NCI-H2081 (cell line): ENCODE measurements around the gene SLU7.

ENCODE experiments used
- DNase-seq, 2 experiments: peaks; one replicate each; lab custom pipeline; 2025; lab: John Stamatoyannopoulos, UW

SLU7 gene

DNA sequence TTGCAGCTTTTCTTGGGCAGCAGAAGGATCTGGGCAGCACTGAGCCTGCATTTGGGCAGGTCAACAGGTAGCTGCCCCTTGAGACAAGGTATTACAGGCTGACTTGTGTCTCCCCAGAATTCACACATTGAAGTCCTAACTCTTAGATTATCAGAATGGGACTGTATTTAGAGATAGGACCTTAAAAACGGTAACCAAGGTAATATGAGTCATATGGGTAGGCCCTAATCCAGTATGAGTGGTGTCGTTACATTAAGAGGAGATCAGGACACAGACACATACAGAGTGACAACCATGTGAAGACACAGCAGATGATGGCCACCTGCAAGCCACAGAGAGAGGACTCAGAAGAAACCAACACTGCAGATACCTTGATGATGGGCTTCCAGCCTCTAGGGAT lies 51.6 kb downstream of the SLU7 start:
- no peak for DNase-seq

- DNase-seq = no peak
Observed at GRCh38 chr5:160366230-160366629, 52.7 kb downstream of the SLU7 start.

DNA sequence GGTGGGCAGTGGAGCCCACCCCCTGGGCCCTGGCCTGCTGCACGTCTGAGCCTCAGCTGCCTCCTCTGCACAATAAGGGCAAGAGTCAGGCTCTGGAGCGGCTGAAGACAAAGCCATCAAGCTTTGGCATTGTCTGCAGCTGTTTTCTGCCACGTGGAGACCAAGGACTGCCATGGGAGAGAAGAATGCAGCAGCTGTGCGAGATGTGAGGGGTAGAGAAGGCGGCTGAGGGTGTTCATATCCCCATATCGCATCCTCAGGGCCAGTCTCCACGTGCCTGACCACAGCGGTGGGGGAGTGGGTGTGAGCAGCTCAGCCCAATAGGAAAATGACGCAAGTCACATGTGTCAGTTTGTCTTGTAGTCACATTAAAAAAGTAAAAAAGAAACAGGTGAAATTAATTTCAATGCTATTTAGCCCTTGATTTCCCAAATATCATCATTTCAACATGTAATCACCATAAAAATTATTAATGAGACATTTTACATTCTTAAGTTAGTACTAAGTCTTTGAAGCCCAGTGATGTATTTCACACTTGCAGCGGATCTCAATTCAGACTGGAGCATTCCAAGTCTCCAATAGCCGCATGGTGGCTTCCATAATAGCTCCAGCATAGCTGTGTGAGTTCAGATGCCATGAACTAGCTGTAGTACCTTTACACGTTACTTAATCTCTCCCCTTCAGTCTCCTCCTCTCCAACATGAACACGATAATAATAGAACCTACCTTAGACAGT lies 55.1 kb downstream of the SLU7 start:
- DNase-seq = no peak

DNA sequence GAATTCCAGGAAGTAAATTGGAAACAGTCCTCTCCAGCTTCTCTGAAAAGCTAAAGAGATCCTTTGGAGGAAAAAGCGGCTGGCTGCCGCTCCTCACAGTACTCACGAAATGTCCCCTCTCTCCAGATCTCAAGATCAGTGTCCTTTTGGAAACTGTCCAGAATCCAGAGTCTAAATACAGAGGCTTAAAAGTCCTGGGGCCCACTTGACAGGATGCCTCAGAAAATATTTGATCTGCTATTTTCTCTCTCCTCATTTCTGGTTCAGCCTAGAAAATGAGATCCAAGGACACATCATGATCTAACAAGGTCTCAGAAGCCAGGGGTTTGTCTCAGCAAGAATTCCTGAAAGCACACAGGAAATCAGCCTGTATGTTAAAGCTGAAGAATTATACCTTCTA lies 55.7 kb downstream of the SLU7 start:
- DNase-seq = no peak

DNA sequence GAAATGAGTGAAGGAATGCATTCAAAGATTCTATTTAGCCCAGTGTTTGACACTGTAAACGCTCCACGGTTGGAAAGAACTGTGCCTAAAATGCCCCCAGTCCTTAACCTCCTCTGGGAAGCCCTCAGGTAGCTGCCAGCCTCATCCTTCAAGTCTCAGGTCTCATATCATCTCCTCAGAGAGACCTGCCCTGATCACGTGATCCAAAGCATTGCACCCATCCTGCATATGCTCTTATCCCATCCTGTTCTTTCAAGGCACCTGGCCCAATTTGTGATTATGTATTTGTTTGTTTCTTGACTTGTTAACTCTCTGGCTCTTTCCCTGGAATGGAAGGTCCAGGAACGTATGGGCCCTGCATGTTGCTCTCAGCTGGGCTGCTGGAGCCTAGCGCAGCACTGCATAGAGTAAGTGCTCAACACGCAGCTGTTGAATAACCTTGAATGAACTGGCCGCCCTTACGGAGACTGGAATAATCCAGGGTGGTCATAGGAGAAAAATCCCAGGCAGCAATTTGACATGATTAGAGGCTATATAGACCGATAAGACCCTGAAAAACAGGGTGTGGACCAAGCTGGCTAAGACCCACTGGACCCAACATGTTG lies 57.2 kb downstream of the SLU7 start:
- DNase-seq = no peak

- no peak for DNase-seq
Observed at GRCh38 chr5:160360310-160360709, 58.6 kb downstream of the SLU7 start.

GRCh38 chr5:160359816-160360215 lies 59.1 kb downstream of the SLU7 start:
- DNase-seq = no peak

- no peak for DNase-seq
Observed at GRCh38 chr5:160359242-160359641, 59.6 kb downstream of the SLU7 start.

- DNase-seq = no peak
Observed at GRCh38 chr5:160357861-160358411, 60.9 kb downstream of the SLU7 start.

DNA sequence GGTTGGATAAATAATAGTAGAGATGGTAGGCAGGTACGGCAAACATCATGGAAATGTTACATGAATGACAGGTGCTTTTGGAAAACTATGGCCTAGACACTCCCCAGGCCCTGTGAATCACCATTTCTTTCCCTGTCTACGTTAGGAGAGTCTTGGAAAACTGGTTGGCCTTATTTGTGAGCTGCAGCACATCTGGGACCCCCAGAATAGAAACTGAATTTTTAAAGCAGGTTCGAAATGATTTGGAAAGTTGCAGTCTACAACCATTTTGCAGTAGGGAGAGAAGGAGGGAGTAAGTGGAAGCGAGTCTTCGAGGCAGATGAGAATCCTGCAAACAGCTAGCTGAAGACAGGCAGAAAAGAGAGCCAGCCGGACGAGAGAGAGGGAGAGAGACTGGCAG lies 61.5 kb downstream of the SLU7 start:
- DNase-seq = no peak

GRCh38 chr5:160356550-160357347 lies 62.1 kb downstream of the SLU7 start:
- no peak for DNase-seq

DNA sequence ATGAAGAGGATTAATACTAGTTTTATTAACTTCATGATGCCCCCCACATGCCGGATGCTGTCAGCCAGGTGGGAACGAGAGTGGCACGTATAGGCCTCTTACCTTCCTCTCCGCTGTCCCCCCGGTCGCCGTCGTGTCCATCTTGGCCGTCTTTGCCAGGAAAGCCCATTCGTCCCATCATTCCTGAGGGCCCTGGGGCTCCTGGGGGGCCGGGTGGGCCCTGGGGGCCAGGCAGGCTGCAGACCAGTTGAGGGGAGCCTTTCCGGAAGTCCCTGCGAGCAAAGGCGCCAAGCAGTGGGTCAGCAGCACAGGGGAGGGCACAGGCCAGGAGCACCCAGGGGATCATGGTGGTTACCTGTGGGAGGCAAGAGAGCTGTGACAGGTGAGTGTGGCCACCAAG lies 64.2 kb downstream of the SLU7 start:
- no peak for DNase-seq

DNA sequence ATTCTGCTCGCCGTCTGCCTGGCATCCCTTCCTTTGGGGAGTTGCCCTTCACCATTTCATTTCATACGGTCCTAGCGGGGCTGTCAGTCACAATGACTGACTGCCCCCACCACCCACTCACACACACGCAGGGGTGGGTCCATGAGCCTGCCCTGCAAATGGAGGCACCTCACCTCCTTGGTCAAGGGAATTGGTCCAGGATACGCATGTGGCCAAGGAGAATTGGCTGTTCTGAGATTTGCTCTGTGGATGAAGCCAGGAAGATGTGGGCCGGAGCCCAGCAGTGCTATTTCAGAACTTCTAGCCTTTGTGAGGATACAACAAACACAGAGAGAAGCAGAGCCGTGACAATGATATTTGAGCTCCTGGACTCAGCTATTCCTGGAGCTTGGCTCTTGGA lies 65.5 kb downstream of the SLU7 start:
- DNase-seq = no peak

DNA sequence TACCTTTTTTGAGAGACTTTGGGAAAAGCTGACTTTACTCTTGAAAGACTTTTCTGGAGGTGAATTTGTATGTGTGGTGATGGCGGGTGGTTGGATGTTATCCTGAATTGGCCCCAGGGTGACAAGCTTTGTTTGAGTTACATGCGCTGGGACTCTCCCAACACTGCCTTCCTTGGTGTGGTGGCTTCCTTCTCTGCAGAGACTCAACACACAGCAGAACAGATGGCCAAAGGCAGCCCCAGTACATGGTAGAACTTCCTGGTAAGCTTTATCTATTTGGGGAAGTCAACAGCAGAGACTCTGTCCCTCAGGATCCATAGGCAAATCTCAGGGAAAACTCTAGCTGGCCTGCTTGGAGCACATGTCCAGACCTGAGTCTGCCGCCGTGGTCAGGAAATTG lies 66.6 kb downstream of the SLU7 start:
- DNase-seq = no peak
